ENCODE measurements around the gene ITPR3. TPM values are rescaled to one million over a fixed set of nuclear protein-coding genes. Genes with fewer than 3 reads are reported as not detected.

The ITPR3 gene
- total and polyA plus RNA-seq, 2 donors = 8.2 to 11.0 TPM

- WGBS = 88% methylated on average over 24 of the region's 24 CpGs
- no peak for DNase-seq (ENCODE audit: extremely low spot score)
- Histone ChIP-seq H3K4me3 (ENCODE audit: low read depth, low read length) (no peak overlapping the region), H3K4me1 (ENCODE audit: insufficient read depth) (no peaks in the 10 kb centered on the region), H3K36me3 (ENCODE audit: insufficient read depth) (peaks cover 2% of the 10 kb centered on the region), H3K27ac (ENCODE audit: low read depth) (no peak overlapping the region)
Measured at GRCh38 chr6:33678233-33678931, 57.3 kb downstream of the ITPR3 start.

GRCh38 chr6:33678932-33679490 lies 57.9 kb downstream of the ITPR3 start:
- Histone ChIP-seq H3K27ac (ENCODE audit: low read depth) (no peak overlapping the region), H3K36me3 (ENCODE audit: insufficient read depth) (peaks cover 2% of the 10 kb centered on the region), H3K4me1 (ENCODE audit: insufficient read depth) (no peaks in the 10 kb centered on the region), H3K4me3 (ENCODE audit: low read depth, low read length) (no peak overlapping the region)
- WGBS = 79% methylated on average over 12 of the region's 12 CpGs
- no peak for DNase-seq (ENCODE audit: extremely low spot score)

GRCh38 chr6:33679761-33680160 lies 58.6 kb downstream of the ITPR3 start:
- no peaks in the 10 kb centered on the region for H3K4me1 ChIP-seq (ENCODE audit: insufficient read depth)
- no peak overlapping the region for H3K27ac ChIP-seq (ENCODE audit: low read depth)
- no peak for DNase-seq (ENCODE audit: extremely low spot score)
- 87% methylated on average over 20 of the region's 20 CpGs for WGBS
- H3K36me3 ChIP-seq (ENCODE audit: insufficient read depth) = no peaks in the 10 kb centered on the region
- no peak overlapping the region for H3K4me3 ChIP-seq (ENCODE audit: low read depth, low read length)

GRCh38 chr6:33682341-33682740 lies 61.2 kb downstream of the ITPR3 start:
- H3K27ac ChIP-seq (ENCODE audit: low read depth) = no peak overlapping the region
- no peak for DNase-seq (ENCODE audit: extremely low spot score)
- 95% methylated on average over 13 of the region's 13 CpGs for WGBS
- H3K36me3 ChIP-seq (ENCODE audit: insufficient read depth) = no peaks in the 10 kb centered on the region
- no peak overlapping the region for H3K4me3 ChIP-seq (ENCODE audit: low read depth, low read length)
- no peaks in the 10 kb centered on the region for H3K4me1 ChIP-seq (ENCODE audit: insufficient read depth)

- no peaks in the 10 kb centered on the region for H3K36me3 ChIP-seq (ENCODE audit: insufficient read depth)
- no peak overlapping the region for H3K4me3 ChIP-seq (ENCODE audit: low read depth, low read length)
- 78% methylated on average over 15 of the region's 15 CpGs for WGBS
- H3K4me1 ChIP-seq (ENCODE audit: insufficient read depth) = no peaks in the 10 kb centered on the region
- no peak overlapping the region for H3K27ac ChIP-seq (ENCODE audit: low read depth)
- no peak for DNase-seq (ENCODE audit: extremely low spot score)
Measured at GRCh38 chr6:33683051-33683571, 62.0 kb downstream of the ITPR3 start.

- no peak for DNase-seq (ENCODE audit: extremely low spot score)
- Histone ChIP-seq H3K4me1 (ENCODE audit: insufficient read depth) (no peaks in the 10 kb centered on the region), H3K4me3 (ENCODE audit: low read depth, low read length) (no peak overlapping the region), H3K27ac (ENCODE audit: low read depth) (no peak overlapping the region), H3K36me3 (ENCODE audit: insufficient read depth) (no peaks in the 10 kb centered on the region)
- 80% methylated on average over 19 of the region's 19 CpGs for WGBS
Measured at GRCh38 chr6:33683576-33684427, 62.7 kb downstream of the ITPR3 start.

GRCh38 chr6:33684428-33684896 lies 63.3 kb downstream of the ITPR3 start:
- no peaks in the 10 kb centered on the region for H3K36me3 ChIP-seq (ENCODE audit: insufficient read depth)
- no peak overlapping the region for H3K4me3 ChIP-seq (ENCODE audit: low read depth, low read length)
- no peaks in the 10 kb centered on the region for H3K4me1 ChIP-seq (ENCODE audit: insufficient read depth)
- H3K27ac ChIP-seq (ENCODE audit: low read depth) = no peak overlapping the region
- no peak for DNase-seq (ENCODE audit: extremely low spot score)
- WGBS = 88% methylated on average over 16 of the region's 16 CpGs

- no peaks in the 10 kb centered on the region for H3K36me3 ChIP-seq (ENCODE audit: insufficient read depth)
- no peak for DNase-seq (ENCODE audit: extremely low spot score)
- H3K27ac ChIP-seq (ENCODE audit: low read depth) = no peak overlapping the region
- WGBS = 95% methylated on average over 7 of the region's 7 CpGs
- H3K4me3 ChIP-seq (ENCODE audit: low read depth, low read length) = no peak overlapping the region
- H3K4me1 ChIP-seq (ENCODE audit: insufficient read depth) = no peaks in the 10 kb centered on the region
Measured at GRCh38 chr6:33684983-33685382, 63.9 kb downstream of the ITPR3 start.

GRCh38 chr6:33685411-33686224 lies 64.5 kb downstream of the ITPR3 start:
- Histone ChIP-seq H3K36me3 (ENCODE audit: insufficient read depth) (no peaks in the 10 kb centered on the region), H3K27ac (ENCODE audit: low read depth) (no peak overlapping the region), H3K4me1 (ENCODE audit: insufficient read depth) (no peaks in the 10 kb centered on the region), H3K4me3 (ENCODE audit: low read depth, low read length) (no peak overlapping the region)
- no peak for DNase-seq (ENCODE audit: extremely low spot score)
- WGBS = 87% methylated on average over 38 of the region's 38 CpGs

- no peak for DNase-seq (ENCODE audit: extremely low spot score)
- 75% methylated on average over 6 of the region's 6 CpGs for WGBS
- H3K36me3 ChIP-seq (ENCODE audit: insufficient read depth) = no peaks in the 10 kb centered on the region
- no peak overlapping the region for H3K27ac ChIP-seq (ENCODE audit: low read depth)
- no peaks in the 10 kb centered on the region for H3K4me1 ChIP-seq (ENCODE audit: insufficient read depth)
- H3K4me3 ChIP-seq (ENCODE audit: low read depth, low read length) = no peak overlapping the region
Measured at GRCh38 chr6:33686225-33686924, 65.3 kb downstream of the ITPR3 start.

GRCh38 chr6:33686981-33687975 lies 66.2 kb downstream of the ITPR3 start:
- Histone ChIP-seq H3K4me3 (ENCODE audit: low read depth, low read length) (no peak overlapping the region), H3K27ac (ENCODE audit: low read depth) (no peak overlapping the region), H3K36me3 (ENCODE audit: insufficient read depth) (no peaks in the 10 kb centered on the region), H3K4me1 (ENCODE audit: insufficient read depth) (no peaks in the 10 kb centered on the region)
- no peak for DNase-seq (ENCODE audit: extremely low spot score)
- 89% methylated on average over 27 of the region's 27 CpGs for WGBS

- no peak overlapping the region for H3K27ac ChIP-seq (ENCODE audit: low read depth)
- no peaks in the 10 kb centered on the region for H3K36me3 ChIP-seq (ENCODE audit: insufficient read depth)
- WGBS = 93% methylated on average over 20 of the region's 20 CpGs
- DNase-seq (ENCODE audit: extremely low spot score) = no peak
- H3K4me1 ChIP-seq (ENCODE audit: insufficient read depth) = no peaks in the 10 kb centered on the region
- H3K4me3 ChIP-seq (ENCODE audit: low read depth, low read length) = no peak overlapping the region
Measured at GRCh38 chr6:33688006-33688405, 66.9 kb downstream of the ITPR3 start.
